ENCODE measurements around the gene GC.

GRCh38 chr4:71692198-71692597 lies 91.7 kb downstream of the GC start:
- TF ChIP-seq CTCF (conservative IDR thresholded peaks at IDR 0.05; ENCODE audit: low read depth, low read length) (no peak), RCOR1 (IDR thresholded peaks at IDR 0.05; ENCODE audit: insufficient replicate concordance, low read length) (no peak), POLR2A (IDR thresholded peaks at IDR 0.05; ENCODE audit: low read depth, low read length) (no peak), MXI1 (IDR thresholded peaks at IDR 0.05; ENCODE audit: borderline replicate concordance, low read depth, low read length) (no peak), USF2 (IDR thresholded peaks at IDR 0.05; ENCODE audit: low read depth, low read length) (no peak), SMC3 (IDR thresholded peaks at IDR 0.05; ENCODE audit: low read depth, low read length) (no peak), RFX5 (IDR thresholded peaks at IDR 0.05; ENCODE audit: low read depth, low read length) (no peak), FOS (IDR thresholded peaks at IDR 0.05; ENCODE audit: low read depth, low read length) (no peak), RAD21 (IDR thresholded peaks at IDR 0.05; ENCODE audit: low read length) (no peak), CEBPB (IDR thresholded peaks at IDR 0.05; ENCODE audit: low read depth, low read length) (no peak), CHD1 (IDR thresholded peaks at IDR 0.05; ENCODE audit: low read depth, low read length) (no peak), NFE2L2 (IDR thresholded peaks at IDR 0.05; ENCODE audit: low read depth, low read length) (no peak), ELK1 (IDR thresholded peaks at IDR 0.05; ENCODE audit: borderline replicate concordance, low read depth, low read length) (no peak)

Measured in IMR-90 (cell line).